Astrocyte of the hippocampus (primary cell): ENCODE data around the gene RABL6.
A peak's percentile ranks its signal among the peaks of the same experiment; 100 is the strongest.
"Not testable (repeated sequence)": the region's sequence is repeated elsewhere in the genome, so short reads cannot be mapped to it uniquely, and the experiment has no call there.

Source experiments
- DNase-seq: peaks from one replicate; pipeline ENCODE4 v3.0.0; 2011; ENCODE audit warnings: low read depth, low spot score

The RABL6 gene

GRCh38 chr9:136807281-136808074, at the start of gene RABL6:
Gene RABL6 (plus strand): TSS chr9:136807948. CDS start chr9:136808197, 249 bp downstream.
- peak; percentile 94 for DNase-seq

DNA sequence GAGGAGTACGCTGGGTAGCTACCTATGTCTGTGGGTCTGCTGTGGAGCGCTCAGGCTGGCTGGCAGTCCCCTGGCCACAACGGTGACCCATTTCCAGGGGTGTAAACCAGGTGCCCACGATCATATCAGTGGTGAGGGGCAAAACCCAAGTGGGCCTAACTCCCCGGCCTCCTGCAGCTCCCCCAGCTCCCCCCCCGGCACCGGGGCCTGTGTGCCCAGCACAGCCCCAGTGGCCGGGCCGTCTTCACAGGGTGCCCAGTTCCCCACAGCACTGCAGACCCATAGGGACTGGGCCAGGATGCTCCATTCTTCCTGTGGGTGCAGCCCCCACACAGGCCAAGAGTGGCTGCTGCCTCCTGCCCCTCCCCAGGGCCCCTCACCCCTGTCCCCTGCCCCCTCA, 48.7 kb upstream of the RABL6 start:
- no peak for DNase-seq

GRCh38 chr9:136759436-136760325, 48.1 kb upstream of the RABL6 start:
- no peak for DNase-seq

- no peak for DNase-seq
These were observed 47.3 kb upstream of the RABL6 start for GRCh38 chr9:136760424-136760823.

DNA sequence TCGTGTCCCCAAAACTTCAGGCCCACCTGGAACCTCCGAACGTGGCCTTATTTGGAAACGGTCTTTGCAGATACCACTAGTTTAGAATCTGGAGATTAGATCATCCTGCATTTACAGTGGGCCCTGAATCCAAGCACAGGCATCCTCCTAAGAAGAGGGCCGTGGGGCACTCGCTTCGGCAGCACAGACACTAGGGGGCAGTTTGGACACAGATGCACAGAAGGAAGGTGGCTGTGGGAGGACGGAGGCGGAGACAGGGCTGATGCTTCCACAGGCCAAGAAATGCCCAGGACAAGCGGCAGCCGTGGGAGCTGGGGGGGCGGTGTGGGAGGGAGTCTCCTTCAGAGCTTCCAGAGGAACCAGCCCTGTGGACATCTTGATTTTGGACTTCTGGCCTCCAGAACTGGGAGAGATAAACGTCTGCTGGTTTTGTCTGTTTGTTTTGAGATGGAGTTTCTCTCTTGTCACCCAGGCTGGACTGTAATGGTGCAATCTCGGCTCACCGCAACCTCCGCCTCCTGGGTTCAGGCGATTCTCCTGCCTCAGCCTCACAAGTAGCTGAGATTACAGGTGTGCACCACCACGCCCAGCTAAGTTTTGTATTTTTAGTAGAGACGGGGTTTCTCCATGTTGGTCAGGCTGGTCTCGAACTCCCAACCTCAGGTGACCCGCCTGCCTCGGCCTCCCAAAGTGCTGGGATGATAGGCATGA, 46.8 kb upstream of the RABL6 start:
- peak; percentile 78 for DNase-seq

- DNase-seq = no peak
These were observed 46.2 kb upstream of the RABL6 start for GRCh38 chr9:136761545-136761981.

DNA sequence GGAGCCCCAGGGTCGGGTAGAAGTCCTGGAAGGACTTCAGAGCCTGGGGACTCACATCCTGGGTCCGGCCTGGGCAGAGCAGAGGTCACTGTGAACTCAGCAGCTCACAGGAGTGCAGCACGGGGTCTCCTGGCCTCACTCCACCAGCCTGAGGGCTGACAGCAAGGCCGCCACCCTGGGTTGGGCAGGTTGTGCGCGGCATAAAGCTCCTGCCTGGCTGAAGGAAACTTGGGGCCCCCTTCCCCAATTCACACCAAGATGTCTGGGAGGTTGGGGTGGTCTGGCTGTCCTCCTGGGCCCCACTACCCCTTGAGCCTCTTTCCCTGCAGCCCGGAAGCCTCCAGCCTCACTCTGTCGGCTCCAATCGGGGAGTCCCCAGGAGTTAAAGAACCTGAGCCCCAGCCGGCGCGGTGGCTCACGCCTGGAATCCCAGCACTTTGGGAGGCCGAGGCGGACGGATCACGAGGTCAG, 45.5 kb upstream of the RABL6 start:
- no peak for DNase-seq

- peak; percentile 44 for DNase-seq
These were observed 44.7 kb upstream of the RABL6 start for GRCh38 chr9:136762915-136763648.

GRCh38 chr9:136763649-136764035, 44.1 kb upstream of the RABL6 start:
- no peak for DNase-seq

DNA sequence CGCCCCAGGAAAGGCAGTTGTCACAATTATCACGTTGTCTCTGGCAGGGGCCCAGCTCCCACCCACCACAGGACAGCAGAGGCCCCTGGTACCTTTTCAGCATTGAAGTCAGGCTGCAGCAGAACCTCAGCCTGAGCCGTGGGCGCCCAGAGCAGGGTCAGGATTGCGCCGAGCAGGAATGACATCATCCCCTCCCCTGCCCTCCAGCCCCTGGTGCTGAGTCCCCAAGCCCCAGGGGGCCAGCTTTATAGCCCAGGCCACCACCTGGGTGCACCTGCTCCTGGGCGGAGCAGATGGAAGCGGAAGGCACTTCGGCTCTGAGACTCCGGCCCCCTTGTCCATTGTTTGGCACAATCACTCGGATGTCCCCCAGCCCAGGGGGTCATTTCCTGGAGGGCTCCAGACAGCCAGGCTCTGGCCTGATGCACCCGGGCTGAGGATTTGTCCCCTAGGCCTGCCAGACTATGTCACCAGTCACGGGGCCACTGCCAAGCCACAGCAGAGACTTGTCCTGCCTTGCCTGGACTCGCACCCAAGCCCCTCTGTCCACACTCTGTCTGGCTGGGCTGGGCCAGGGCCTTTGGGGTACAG, 43.4 kb upstream of the RABL6 start, which contains the start of gene LCN15:
LCN15 (minus strand) TSS at position 218 of the 591 bp plus-strand sequence; CDS start at position 188, 30 bp downstream.
- DNase-seq = no peak

DNA sequence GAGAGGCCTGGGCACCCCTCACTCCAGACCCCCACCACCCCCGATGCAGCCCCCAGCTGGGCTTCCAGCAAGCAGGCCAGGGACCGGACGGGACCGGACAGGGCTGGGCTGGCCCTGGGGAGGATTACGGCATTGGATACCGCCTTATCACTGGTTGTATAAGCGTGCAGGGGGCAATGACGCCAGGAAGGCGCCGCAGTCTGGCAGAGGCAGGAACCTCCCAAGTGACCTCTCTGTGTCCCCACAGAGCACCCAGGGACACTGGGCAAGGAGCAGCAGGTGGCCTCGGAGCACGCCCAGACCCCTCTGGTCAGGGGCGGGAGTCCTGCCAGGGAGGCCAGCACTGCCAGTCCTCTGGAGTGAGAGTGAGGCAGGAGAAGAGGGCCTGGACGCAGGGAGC, 42.7 kb upstream of the RABL6 start:
- no peak for DNase-seq

GRCh38 chr9:136765745-136766409, 41.9 kb upstream of the RABL6 start:
- DNase-seq = not testable (repeated sequence)

GRCh38 chr9:136766410-136767120, 41.2 kb upstream of the RABL6 start:
- DNase-seq = peak; percentile 41

DNA sequence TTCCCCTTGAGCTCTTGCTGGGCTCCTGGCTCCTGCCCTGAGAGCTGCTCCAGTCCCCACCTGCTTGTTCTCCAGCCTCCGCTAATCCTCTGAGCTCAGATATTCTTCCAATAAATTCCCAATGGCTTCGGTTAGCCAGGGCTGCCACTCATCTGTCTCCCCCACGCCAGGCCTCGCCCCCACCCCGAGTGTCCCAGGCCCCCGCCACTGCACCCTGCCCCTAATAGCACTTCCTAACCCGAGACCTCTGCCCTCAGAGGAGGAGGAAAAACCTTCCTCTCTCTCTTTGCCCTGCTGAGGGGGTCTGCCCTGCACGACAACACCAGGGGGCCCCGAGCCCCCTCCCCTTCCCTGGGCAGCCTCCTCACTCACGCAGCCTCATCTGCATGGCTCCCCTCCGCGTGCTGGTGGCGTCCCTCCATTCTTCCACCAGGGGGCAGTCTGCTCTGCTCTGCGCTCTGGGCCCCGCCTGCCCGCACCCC, 38.0 kb upstream of the RABL6 start:
- DNase-seq = peak; percentile 34

- DNase-seq = no peak
These were observed 35.8 kb upstream of the RABL6 start for GRCh38 chr9:136771907-136772415.

DNA sequence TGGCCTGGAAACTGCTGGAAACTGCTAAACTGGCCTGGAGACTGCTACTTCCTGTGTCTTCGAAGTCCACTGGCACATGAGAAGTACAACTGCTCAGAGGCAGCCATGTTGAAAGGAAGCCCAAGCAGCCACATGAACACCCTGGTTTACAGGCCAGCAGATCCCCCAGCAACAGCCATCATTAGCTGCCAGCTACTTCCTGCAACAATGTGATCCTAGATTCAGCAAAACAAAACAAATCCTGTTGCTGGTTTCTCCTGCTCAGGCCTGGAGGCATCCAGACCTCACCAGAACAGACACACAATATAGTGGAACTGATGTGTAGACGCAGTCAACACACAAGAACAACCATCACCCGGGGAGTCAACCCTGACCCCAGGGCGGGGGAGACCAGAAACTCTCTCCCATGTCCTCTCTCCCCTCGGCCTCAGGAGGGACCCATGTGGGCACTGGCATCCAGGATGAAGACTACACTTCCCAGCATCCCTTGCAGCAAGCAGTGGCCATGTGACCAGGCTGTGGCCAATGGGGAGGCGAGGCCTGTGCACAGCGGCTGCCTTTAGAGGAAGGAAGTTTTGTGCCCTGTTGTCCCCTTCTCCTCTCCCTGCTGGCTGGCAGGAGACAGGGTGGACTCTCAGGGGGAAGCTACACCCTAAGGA, 34.2 kb upstream of the RABL6 start:
- peak; percentile 21 for DNase-seq

GRCh38 chr9:136774416-136775045, 33.2 kb upstream of the RABL6 start:
- no peak for DNase-seq

DNA sequence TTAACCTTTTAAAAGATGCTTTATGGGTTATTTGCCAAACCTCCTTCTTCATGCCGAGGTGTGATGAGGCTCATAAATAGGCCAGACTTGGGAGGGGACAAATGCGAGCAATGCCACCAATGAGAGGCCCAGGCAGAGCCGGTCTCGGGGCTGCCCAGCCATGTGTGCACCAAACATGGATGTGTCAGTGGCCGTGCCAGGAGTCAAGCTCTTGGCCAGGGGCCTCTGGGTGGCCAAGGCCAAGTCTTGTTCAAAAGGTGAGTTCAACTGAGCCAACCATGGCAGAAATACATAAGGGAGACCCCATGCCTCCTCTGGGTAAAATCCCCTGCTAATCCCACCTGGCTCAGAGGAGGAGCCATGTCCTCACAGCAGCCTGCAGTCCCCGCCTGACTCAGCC, 32.6 kb upstream of the RABL6 start:
- DNase-seq = no peak
